ENCODE measurements around the gene DHH.

- TF ChIP-seq SIN3A (IDR thresholded peaks at IDR 0.05; ENCODE audit: borderline replicate concordance in 2 of 2, control insufficient read depth in 1 of 2, low read depth in 2 of 2, low read length in 2 of 2) (no peak), RBBP5 (IDR thresholded peaks at IDR 0.05; ENCODE audit: borderline replicate concordance, insufficient read depth, low read length, poor library complexity, severe bottlenecking) (no peak), EZH2 (IDR thresholded peaks at IDR 0.05; ENCODE audit: borderline replicate concordance, low read depth, low read length) (no peak), RFX7 (CRISPR knock-in tag; IDR thresholded peaks at IDR 0.05) (no peak), ELF4 (CRISPR knock-in tag; IDR thresholded peaks at IDR 0.05) (no peak), NR2C2 (CRISPR knock-in tag; IDR thresholded peaks at IDR 0.05) (no peak), NR2C2 (tag; IDR thresholded peaks at IDR 0.05) (no peak), HIVEP1 (CRISPR knock-in tag; IDR thresholded peaks at IDR 0.05) (no peak), ZNF407 (IDR thresholded peaks at IDR 0.05; ENCODE audit: low read depth) (no peak)
These were observed 56.7 kb downstream of the DHH start for GRCh38 chr12:49037947-49038237.
